K562 (cell line): ENCODE data around the gene BPNT1. TPM values are rescaled to one million over a fixed set of nuclear protein-coding genes. Genes with fewer than 3 reads are reported as not detected.
A peak's percentile ranks its signal among the peaks of the same experiment; 100 is the strongest.

Experiments used
- ATAC-seq: fragments of 200-7000 bp; cut with Tn5 transposase; 3 replicates; pipeline ENCODE4 v1.9.1; 2020; ENCODE audit warnings: moderate library complexity
- BruUV-seq: library from RNA; stranded (reverse); fragments of 400-500 nt; replicated peaks from 2 replicates; lab custom pipeline; 2021; lab: Mats Ljungman, UMichigan
- CTCF ChIA-PET: fragments of 300-600 bp; formaldehyde crosslinking; extraction: SDS; loops from one replicate; lab custom pipeline; 2021; ENCODE audit warnings: low intra/inter-chr PET ratio; lab: Yijun Ruan, JAX
- POLR2A ChIA-PET: fragments of 300-600, 350-650 bp; sonication (Branson Sonifier 250); formaldehyde crosslinking; extraction: SDS; loops from one replicate; lab custom pipeline; 2021; ENCODE audit warnings: antibody characterized with exemption, inconsistent platforms; lab: Yijun Ruan, JAX
- DNase-seq, 4 experiments: peaks; one replicate each; pipeline versions ENCODE4 v3.0.0 to v3.0.0-alpha.2; 2011 to 2018; ENCODE audit warnings: low spot score in 3 of 4, mixed read lengths in 3 of 4; ENCODE audit errors: extremely low read depth in 1 of 4
- FAIRE-seq: peaks from 2 replicates; lab custom pipeline; 2011; peaks lifted over from hg19 to GRCh38; lab: Jason Lieb, UNC
- H2AFZ ChIP-seq: 2 replicates; pipeline ENCODE4 v1.6.0; 2011; ENCODE audit warnings: low read depth, low read length, control low read depth, inconsistent platforms
- H3K27ac ChIP-seq: fragments of 200-600 bp; 3 replicates; pipeline ENCODE4 v1.8.0; 2011; ENCODE audit warnings: low read depth, mild to moderate bottlenecking, control low read depth, inconsistent platforms, low read length, moderate library complexity, mixed read lengths; ENCODE audit errors: extremely low read depth
- H3K27me3 ChIP-seq, 2 experiments: fragments of 300-600 bp in 1 of 2; 2 replicates in 1 of 2; 3 replicates in 1 of 2; pipeline versions ENCODE4 v1.6.0 to v1.8.0; 2011; ENCODE audit warnings: inconsistent platforms in 2 of 2, low read length in 2 of 2, mild to moderate bottlenecking in 1 of 2, mixed read lengths in 1 of 2, moderate library complexity in 1 of 2; ENCODE audit not compliant: control insufficient read depth in 2 of 2, insufficient read depth in 2 of 2
- H3K36me3 ChIP-seq: fragments of 300-600 bp; 3 replicates; pipeline ENCODE4 v1.8.0; 2011; ENCODE audit warnings: mild to moderate bottlenecking, low read length, inconsistent platforms; ENCODE audit not compliant: control insufficient read depth, insufficient read depth
- H3K4me1 ChIP-seq, 2 experiments: fragments of 200-600 bp in 1 of 2; replicated peaks in 1 of 2; 2 replicates in 1 of 2; 3 replicates in 1 of 2; pipeline versions ENCODE4 v1.5.1 to v1.8.0; 2011; ENCODE audit warnings: inconsistent platforms in 2 of 2, low read length in 2 of 2, mild to moderate bottlenecking in 1 of 2, mixed read lengths in 1 of 2, moderate library complexity in 1 of 2; ENCODE audit not compliant: control insufficient read depth in 2 of 2, insufficient read depth in 2 of 2
- H3K4me2 ChIP-seq: 2 replicates; pipeline ENCODE4 v1.6.1; 2011; ENCODE audit warnings: low read length, control low read depth, inconsistent platforms, mixed read lengths; ENCODE audit not compliant: insufficient read depth
- H3K4me3 ChIP-seq: fragments of 200-600 bp; sonication (generic), shearing (Covaris generic); 2 replicates; pipeline ENCODE4 v1.5.1; 2016; ENCODE audit warnings: control low read depth, inconsistent platforms
- H3K79me2 ChIP-seq: fragments of 200-600 bp; 3 replicates; pipeline ENCODE4 v1.8.0; 2011; ENCODE audit warnings: low read length, inconsistent platforms; ENCODE audit not compliant: control insufficient read depth, insufficient read depth
- H3K9ac ChIP-seq, 2 experiments: 2 replicates each; pipeline versions ENCODE4 v1.6.0 to v1.6.1; 2011; ENCODE audit warnings: low read depth in 2 of 2, low read length in 2 of 2, control low read depth in 1 of 2, inconsistent platforms in 1 of 2, mild to moderate bottlenecking in 1 of 2, mixed read lengths in 1 of 2; ENCODE audit not compliant: insufficient read depth in 1 of 2
- H3K9me1 ChIP-seq: one replicate; pipeline ENCODE4 v1.6.0; 2011; ENCODE audit warnings: inconsistent platforms, mild to moderate bottlenecking, low read length, moderate library complexity; ENCODE audit not compliant: control insufficient read depth, insufficient read depth
- H3K9me3 ChIP-seq: replicated peaks from 2 replicates; pipeline ENCODE4 v1.5.1; 2011; ENCODE audit warnings: low read depth, low read length, inconsistent platforms; ENCODE audit not compliant: control insufficient read depth, insufficient read depth
- H4K20me1 ChIP-seq: replicated peaks from 2 replicates; pipeline ENCODE4 v1.6.1; 2011; ENCODE audit warnings: low read length, inconsistent platforms, mixed read lengths; ENCODE audit not compliant: control insufficient read depth, insufficient read depth
- BRD4 ChIP-seq: fragments of 200-600 bp; sonication (generic); IDR thresholded peaks from 2 replicates; pipeline ENCODE4 v1.6.1; 2017; ENCODE audit warnings: inconsistent platforms
- DDX20 ChIP-seq: fragments of 450-650 bp; IDR thresholded peaks from 2 replicates; pipeline ENCODE4 v1.6.1; 2016; ENCODE audit warnings: missing genetic modification characterization, low read depth, mild to moderate bottlenecking, missing compliant biosample characterization, moderate library complexity
- E2F3 ChIP-seq: fragments of 250-450 bp; sonication (Bioruptor Pico); IDR thresholded peaks from 2 replicates; pipeline ENCODE4 v1.4.0; 2020; ENCODE audit warnings: mild to moderate bottlenecking
- JUND ChIP-seq, 2 experiments: IDR thresholded peaks; 2 replicates in 1 of 2; 3 replicates in 1 of 2; pipeline ENCODE4 v1.6.1; 2011; ENCODE audit warnings: borderline replicate concordance in 2 of 2, low read depth in 2 of 2, low read length in 2 of 2, improper control_type of control experiment in 1 of 2, missing biosample characterization in 1 of 2, missing genetic modification characterization in 1 of 2, missing genetic modification reagents in 1 of 2
- KDM4B ChIP-seq, 2 experiments: fragments of 450-650 bp in 1 of 2; sonication (generic) in 1 of 2; IDR thresholded peaks; 2 replicates each; pipeline ENCODE4 v1.6.1; 2016 to 2017; ENCODE audit warnings: borderline replicate concordance in 2 of 2, antibody characterized with exemption in 1 of 2, low read depth in 1 of 2, mild to moderate bottlenecking in 1 of 2
- KHSRP ChIP-seq: fragments of 450-650 bp; IDR thresholded peaks from 2 replicates; pipeline ENCODE4 v1.6.1; 2017
- KLF1 ChIP-seq: fragments of 450-650 bp; IDR thresholded peaks from 2 replicates; pipeline ENCODE4 v1.6.1; 2016; ENCODE audit warnings: missing genetic modification characterization, missing compliant biosample characterization
- MBD2 ChIP-seq: sonication (generic); IDR thresholded peaks from 2 replicates; pipeline ENCODE4 v1.6.1; 2016; ENCODE audit warnings: low read depth, borderline replicate concordance
- PRMT5 ChIP-seq: sonication (generic); formaldehyde crosslinking; IDR thresholded peaks from 2 replicates; pipeline ENCODE4 v1.5.0; 2020; ENCODE audit warnings: missing genetic modification reagents
- SIN3A ChIP-seq, 2 experiments: fragments of 150-350 bp in 1 of 2; IDR thresholded peaks; 2 replicates each; pipeline ENCODE4 v1.6.1; 2011 to 2016; ENCODE audit warnings: borderline replicate concordance in 2 of 2, low read depth in 2 of 2, low read length in 2 of 2, mild to moderate bottlenecking in 2 of 2, moderate library complexity in 2 of 2; ENCODE audit not compliant: control insufficient read depth in 1 of 2
- SREBF1 ChIP-seq: fragments of 150-350 bp; IDR thresholded peaks from 2 replicates; pipeline ENCODE4 v1.6.1; 2014; ENCODE audit warnings: antibody characterized with exemption, low read depth, low read length, borderline replicate concordance
- WGBS: fragments of 100-300 bp; shearing (Covaris generic); methylation state at CpG from one replicate; pipeline ENCODE4 v1.1.6; 2016; ENCODE audit warnings: low coverage, mixed read lengths; ENCODE audit not compliant: insufficient coverage; ENCODE audit errors: missing lambda C conversion rate; 5-methylcytosine and 5-hydroxymethylcytosine counted together
- in situ Hi-C: fragments of 300-500 bp; cut with MboI; formaldehyde crosslinking; loops from 4 replicates; pipeline ENCODE4 v1.15.0; 2018; ENCODE audit warnings: inconsistent platforms, mixed read lengths
- intact Hi-C: fragments of 100-400 bp; cut with micrococcal nuclease; formaldehyde crosslinking; loops from 2 replicates; pipeline ENCODE4 v1.14.2; 2022
- polyA plus RNA-seq, 8 experiments: library from polyadenylated mRNA; depleted of rRNA in 4 of 8; stranded (reverse) in 5 of 8; unstranded in 3 of 8; fragments of >200 nt; fragmentation: Nextera tagmentation in 2 of 8; fragmentation: Illumina TruSeq in 1 of 8; extraction: Ambion mirVana in 2 of 8; extraction: Trizol in 1 of 8; gene quantifications; 2 replicates each; pipeline versions ENCODE4 v1.2.1 to v1.2.3, GENCODE V29; 2011 to 2014; ENCODE audit warnings: inconsistent platforms in 1 of 8, missing spikeins in 1 of 8
- total RNA-seq, 7 experiments: library from RNA; depleted of rRNA in 6 of 7; stranded (reverse); fragments of >200 nt in 6 of 7; fragmentation: Illumina TruSeq in 2 of 7; extraction: Trizol in 2 of 7; gene quantifications; 2 replicates each; pipeline versions ENCODE4 v1.2.1 to v1.2.3, GENCODE V29; 2011 to 2021; ENCODE audit warnings: low replicate concordance in 1 of 7

The BPNT1 gene
- total and polyA plus RNA-seq, 9 of the 15 experiments (the other 6 are each of a cell fraction or from before 2014, with no cell fraction given): 30.2 to 73.8 (median 40.5) TPM

- Histone ChIP-seq H3K27me3 (no peaks in the 10 kb centered on the region), H3K36me3 (peaks cover 30% of the 10 kb centered on the region; the same call in 2 of the 3 replicates), H2AFZ (peak within 1 kb of the TSS; percentile 96), H3K4me1 (peaks cover 14 to 20% of the 10 kb centered on the region in 2 experiments; a peak in 4 of 5 replicates), H4K20me1 (no peaks in the 10 kb centered on the region), H3K27ac (peak within 1 kb of the TSS; percentile 77), H3K9ac (peak within 1 kb of the TSS; percentile 81 to 92), H3K9me1 (no peaks in the 10 kb centered on the region), H3K9me3 (no peaks in the 10 kb centered on the region), H3K4me2 (peak within 1 kb of the TSS; percentile 90), H3K4me3 (peak within 1 kb of the TSS; percentile 96), H3K79me2 (peaks cover 29% of the 10 kb centered on the region)
- FAIRE-seq (no peak), DNase-seq (peak; percentile 95 to 98 (median 98)), ATAC-seq (peak; percentile 83)
- intact Hi-C loops (loop anchor here (1.0 to 5.0 kb wide), 2 partner anchors 48 to 167 kb away; partner anchors contain the start of genes EPRS1 and SLC30A10), in situ Hi-C loops (no loop called here)
- POLR2A ChIA-PET: interaction anchor here (0.6 to 1.0 kb wide), 6 partner anchors 10 to 209 kb away, joined by 3 to 4 read pairs (median 3); no protein-coding TSS in a partner anchor
- WGBS: 1% methylated on average over 59 of the region's 73 CpGs
- CTCF ChIA-PET: interaction anchor here (0.6 to 1.5 kb wide), 2 partner anchors 48 to 64 kb away, joined by 3 to 4 read pairs; partner anchors contain the start of gene EPRS1
- no TSS peak for BruUV-seq
- TF ChIP-seq E2F3 (CRISPR knock-in tag) (no peak), KDM4B (IDR thresholded peaks at IDR 0.05; ENCODE audit: borderline replicate concordance in 2 of 2, low read depth in 1 of 2) (no peak), KHSRP (no peak), SIN3A (IDR thresholded peaks at IDR 0.05; ENCODE audit: borderline replicate concordance in 2 of 2, control insufficient read depth in 1 of 2, low read depth in 2 of 2, low read length in 2 of 2) (peak; percentile 50 to 79; a peak in 3 of 4 replicates), SREBF1 (no peak), BRD4 (no peak), KLF1 (tag) (peak; percentile 70; the same call in 1 of the 2 replicates), PRMT5 (CRISPR knock-in tag) (no peak), MBD2 (peak; percentile 56; the same call in 1 of the 2 replicates), JUND (IDR thresholded peaks at IDR 0.05; ENCODE audit: borderline replicate concordance, low read depth, low read length) (peak; percentile 28; the same call in 1 of the 2 replicates), JUND (tag; IDR thresholded peaks at IDR 0.05; ENCODE audit: borderline replicate concordance, low read depth, low read length) (no peak; the same call in 2 of the 3 replicates), DDX20 (tag) (no peak)
Measured at GRCh38 chr1:220094016-220094911, 4.7 kb upstream of the BPNT1 start, which contains the start of gene IARS2. Gene IARS2 (plus strand): TSS chr1:220094132. CDS start chr1:220094217, 85 bp downstream.
